Duodenal mucosa (tissue), 2 donors: ENCODE data around the gene VPS52.
"Not testable (repeated sequence)": the region's sequence is repeated elsewhere in the genome, so short reads cannot be mapped to it uniquely, and the experiment has no call there.

Source experiments
- H3K27ac ChIP-seq: one replicate; pipeline ENCODE4 v1.7.0; 2013; ENCODE audit warnings: low read depth, low read length
- H3K27me3 ChIP-seq, 2 donors: one replicate each; pipeline ENCODE4 v1.7.0; 2013; ENCODE audit warnings: low read length in 2 of 2, control low read depth in 1 of 2; ENCODE audit not compliant: insufficient read depth in 2 of 2, control insufficient read depth in 1 of 2
- H3K36me3 ChIP-seq, 2 donors: one replicate each; pipeline ENCODE4 v1.7.0; 2013; ENCODE audit warnings: low read length in 2 of 2, control low read depth in 1 of 2; ENCODE audit not compliant: insufficient read depth in 2 of 2, control insufficient read depth in 1 of 2
- H3K4me1 ChIP-seq, 2 donors: one replicate each; pipeline ENCODE4 v1.7.0; 2013; ENCODE audit warnings: low read length in 2 of 2, control low read depth in 1 of 2; ENCODE audit not compliant: insufficient read depth in 2 of 2, control insufficient read depth in 1 of 2
- H3K4me3 ChIP-seq, 2 donors: one replicate each; pipeline ENCODE4 v1.7.0; 2013; ENCODE audit warnings: low read length in 2 of 2, low read depth in 1 of 2
- H3K9ac ChIP-seq, 2 donors: one replicate each; pipeline ENCODE4 v1.7.0; 2013; ENCODE audit warnings: low read length in 2 of 2, low read depth in 1 of 2
- H3K9me3 ChIP-seq, 2 donors: one replicate each; pipeline ENCODE4 v1.7.0; 2013; ENCODE audit warnings: low read length in 2 of 2, control low read depth in 1 of 2; ENCODE audit not compliant: control insufficient read depth in 1 of 2

Gene VPS52

GRCh38 chr6:33292996-33293682 lies 21.5 kb upstream of the VPS52 start:
- Histone ChIP-seq H3K36me3 (peaks cover 14 to 37% of the 10 kb centered on the region in 2 donors), H3K4me3 (no peak overlapping the region), H3K4me1 (peaks cover 22 to 26% of the 10 kb centered on the region in 2 donors), H3K27me3 (no peaks in the 10 kb centered on the region), H3K9ac (no peak overlapping the region), H3K9me3 (no peaks in the 10 kb centered on the region), H3K27ac (no peak overlapping the region)

- Histone ChIP-seq H3K4me3 (peak overlapping the region; percentile 88 to 94), H3K9me3 (no peaks in the 10 kb centered on the region), H3K9ac (peak overlapping the region in 1 of 2 donors; percentile 91), H3K27me3 (no peaks in the 10 kb centered on the region), H3K27ac (no peak overlapping the region), H3K36me3 (peaks cover 25 to 45% of the 10 kb centered on the region in 2 donors), H3K4me1 (peaks cover 18 to 21% of the 10 kb centered on the region in 2 donors)
Measured at GRCh38 chr6:33290459-33290858, 18.8 kb upstream of the VPS52 start.

GRCh38 chr6:33289784-33290315 lies 18.2 kb upstream of the VPS52 start:
- H3K4me1 ChIP-seq: peaks cover 18 to 21% of the 10 kb centered on the region in 2 donors
- peak overlapping the region; percentile 52 to 91 for H3K9ac ChIP-seq
- H3K36me3 ChIP-seq: peaks cover 25 to 49% of the 10 kb centered on the region in 2 donors
- H3K27ac ChIP-seq: no peak overlapping the region
- no peaks in the 10 kb centered on the region for H3K9me3 ChIP-seq
- peak overlapping the region; percentile 88 to 94 for H3K4me3 ChIP-seq
- H3K27me3 ChIP-seq: no peaks in the 10 kb centered on the region

GRCh38 chr6:33288921-33289783 lies 17.5 kb upstream of the VPS52 start, which contains the start of the genes PFDN6 and WDR46:
Gene PFDN6, plus strand, starts transcription at chr6:33289601. Its CDS starts 256 bp downstream, at chr6:33289857.
Gene WDR46, minus strand, starts transcription at chr6:33289239. Its CDS starts 69 bp downstream, at chr6:33289170.
- Histone ChIP-seq H3K9me3 (no peaks in the 10 kb centered on the region), H3K9ac (peak within 1 kb of the TSS; percentile 81 to 91), H3K4me1 (peaks cover 18 to 21% of the 10 kb centered on the region in 2 donors), H3K36me3 (peaks cover 25 to 51% of the 10 kb centered on the region in 2 donors), H3K27me3 (no peaks in the 10 kb centered on the region), H3K27ac (no peak within 1 kb of the TSS), H3K4me3 (peak within 1 kb of the TSS; percentile 88 to 94)

GRCh38 chr6:33288141-33288920 lies 16.7 kb upstream of the VPS52 start:
- Histone ChIP-seq H3K4me3 (peak overlapping the region; percentile 88 to 94), H3K36me3 (peaks cover 26 to 53% of the 10 kb centered on the region in 2 donors), H3K27ac (no peak overlapping the region), H3K27me3 (no peaks in the 10 kb centered on the region), H3K9ac (peak overlapping the region; percentile 81 to 91), H3K9me3 (no peaks in the 10 kb centered on the region), H3K4me1 (peaks cover 18 to 21% of the 10 kb centered on the region in 2 donors)

GRCh38 chr6:33286946-33287914 lies 15.6 kb upstream of the VPS52 start:
- peaks cover 18 to 21% of the 10 kb centered on the region in 2 donors for H3K4me1 ChIP-seq
- H3K9me3 ChIP-seq: no peaks in the 10 kb centered on the region
- H3K27me3 ChIP-seq: no peaks in the 10 kb centered on the region
- H3K9ac ChIP-seq: no peak overlapping the region
- H3K27ac ChIP-seq: no peak overlapping the region
- peak overlapping the region in 1 of 2 donors; percentile 88 for H3K4me3 ChIP-seq
- peaks cover 26 to 48% of the 10 kb centered on the region in 2 donors for H3K36me3 ChIP-seq

GRCh38 chr6:33285214-33285613 lies 13.5 kb upstream of the VPS52 start:
- Histone ChIP-seq H3K4me1 (peaks cover 11 to 17% of the 10 kb centered on the region in 2 donors), H3K36me3 (peaks cover 31 to 60% of the 10 kb centered on the region in 2 donors)
- H3K9me3 ChIP-seq, H3K27me3 ChIP-seq, H3K27ac ChIP-seq, H3K4me3 ChIP-seq, H3K9ac ChIP-seq: not testable (repeated sequence)

- no peak overlapping the region for H3K27ac ChIP-seq
- H3K36me3 ChIP-seq: peaks cover 31 to 64% of the 10 kb centered on the region in 2 donors
- no peaks in the 10 kb centered on the region for H3K9me3 ChIP-seq
- H3K4me3 ChIP-seq: no peak overlapping the region
- peaks cover 20 to 24% of the 10 kb centered on the region in 2 donors for H3K4me1 ChIP-seq
- no peak overlapping the region for H3K9ac ChIP-seq
- H3K27me3 ChIP-seq: no peaks in the 10 kb centered on the region
Measured at GRCh38 chr6:33280539-33280938, 8.9 kb upstream of the VPS52 start.
